GM19372 (cell line): ENCODE results near the gene NOTCH4.

ENCODE experiments used
- ATAC-seq: cut with Tn5 transposase; IDR thresholded peaks from one replicate; pipeline ENCODE4 v1.9.1; 2021; ENCODE audit warnings: mild to moderate bottlenecking, low read depth, moderate library complexity; ENCODE audit not compliant: unreplicated experiment

NOTCH4 gene

GRCh38 chr6:32183030-32183429 is 40.8 kb downstream of the NOTCH4 start:
- ATAC-seq = no peak

DNA sequence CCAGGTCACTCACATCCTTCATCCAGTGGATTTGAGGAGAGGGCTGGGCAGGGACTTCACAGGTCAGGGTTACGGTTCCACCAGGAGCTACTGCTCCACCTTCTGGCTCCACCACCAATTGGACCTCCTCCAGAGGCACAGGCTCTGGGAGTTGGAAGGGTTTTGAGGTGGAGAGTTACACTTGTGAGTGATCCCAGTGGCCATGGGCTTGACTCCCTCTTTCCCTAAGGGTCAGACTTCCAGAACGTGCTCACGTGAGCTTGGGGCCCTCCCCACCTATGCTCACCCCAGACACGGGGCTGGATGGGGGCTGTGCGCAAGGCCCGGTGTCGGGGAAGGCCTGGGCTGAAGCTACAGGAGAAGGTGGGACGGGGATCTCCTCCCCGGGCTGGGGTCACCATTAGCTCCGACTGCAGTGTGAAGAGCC is 41.3 kb downstream of the NOTCH4 start:
- no peak for ATAC-seq

GRCh38 chr6:32181915-32182529 is 41.8 kb downstream of the NOTCH4 start:
- ATAC-seq = no peak

DNA sequence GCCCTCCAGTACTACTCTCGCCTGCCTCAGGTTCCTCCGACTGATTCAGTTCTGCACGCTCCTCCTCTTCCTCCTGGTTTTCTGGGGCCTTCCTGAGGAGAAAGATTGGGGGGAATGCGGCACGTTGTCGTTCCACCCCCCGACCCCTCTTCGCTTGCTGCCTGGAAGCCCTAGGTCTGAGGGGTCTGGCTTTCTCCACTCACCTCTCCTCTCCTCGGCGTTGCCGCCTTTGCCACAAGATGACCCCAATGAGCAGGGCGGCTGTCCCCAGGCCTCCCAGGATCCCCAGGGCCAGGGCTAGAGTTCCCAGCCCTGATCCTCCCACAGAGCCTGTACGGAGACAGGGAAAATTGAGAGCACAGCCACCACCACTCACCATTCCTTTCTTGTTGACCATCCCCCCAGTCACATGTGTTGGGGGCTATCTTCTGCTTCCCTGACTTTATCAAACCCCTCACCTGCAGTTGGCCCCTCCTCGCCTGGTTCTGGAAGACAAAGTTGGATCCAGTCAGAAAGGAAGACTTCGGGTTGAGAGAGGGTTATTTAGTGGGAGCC is 42.6 kb downstream of the NOTCH4 start:
- ATAC-seq = no peak

DNA sequence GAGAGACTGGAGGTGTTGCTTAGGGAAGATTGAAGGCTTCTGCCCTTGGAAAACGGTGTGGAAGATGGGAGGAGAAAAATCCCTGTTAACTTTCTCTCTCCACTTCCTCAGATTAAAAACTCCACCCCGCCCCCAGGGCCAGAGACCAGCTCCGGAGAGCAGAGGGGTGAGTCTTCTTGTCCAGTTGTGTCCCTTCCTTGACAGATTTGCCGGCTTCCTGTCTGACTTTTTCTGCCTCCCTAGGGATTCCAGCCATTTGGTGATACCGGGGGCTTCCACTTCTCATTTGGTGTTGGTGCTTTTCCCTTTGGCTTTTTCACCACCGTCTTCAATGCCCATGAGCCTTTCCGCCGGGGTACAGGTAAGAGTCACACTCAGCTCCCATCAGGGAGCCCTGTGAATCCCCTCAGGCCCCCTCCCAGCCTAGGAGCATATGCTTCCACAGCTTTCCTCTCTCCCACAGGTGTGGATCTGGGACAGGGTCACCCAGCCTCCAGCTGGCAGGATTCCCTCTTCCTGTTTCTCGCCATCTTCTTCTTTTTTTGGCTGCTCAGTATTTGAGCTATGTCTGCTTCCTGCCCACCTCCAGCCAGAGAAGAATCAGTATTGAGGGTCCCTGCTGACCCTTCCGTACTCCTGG is 44.0 kb downstream of the NOTCH4 start:
- ATAC-seq = no peak

DNA sequence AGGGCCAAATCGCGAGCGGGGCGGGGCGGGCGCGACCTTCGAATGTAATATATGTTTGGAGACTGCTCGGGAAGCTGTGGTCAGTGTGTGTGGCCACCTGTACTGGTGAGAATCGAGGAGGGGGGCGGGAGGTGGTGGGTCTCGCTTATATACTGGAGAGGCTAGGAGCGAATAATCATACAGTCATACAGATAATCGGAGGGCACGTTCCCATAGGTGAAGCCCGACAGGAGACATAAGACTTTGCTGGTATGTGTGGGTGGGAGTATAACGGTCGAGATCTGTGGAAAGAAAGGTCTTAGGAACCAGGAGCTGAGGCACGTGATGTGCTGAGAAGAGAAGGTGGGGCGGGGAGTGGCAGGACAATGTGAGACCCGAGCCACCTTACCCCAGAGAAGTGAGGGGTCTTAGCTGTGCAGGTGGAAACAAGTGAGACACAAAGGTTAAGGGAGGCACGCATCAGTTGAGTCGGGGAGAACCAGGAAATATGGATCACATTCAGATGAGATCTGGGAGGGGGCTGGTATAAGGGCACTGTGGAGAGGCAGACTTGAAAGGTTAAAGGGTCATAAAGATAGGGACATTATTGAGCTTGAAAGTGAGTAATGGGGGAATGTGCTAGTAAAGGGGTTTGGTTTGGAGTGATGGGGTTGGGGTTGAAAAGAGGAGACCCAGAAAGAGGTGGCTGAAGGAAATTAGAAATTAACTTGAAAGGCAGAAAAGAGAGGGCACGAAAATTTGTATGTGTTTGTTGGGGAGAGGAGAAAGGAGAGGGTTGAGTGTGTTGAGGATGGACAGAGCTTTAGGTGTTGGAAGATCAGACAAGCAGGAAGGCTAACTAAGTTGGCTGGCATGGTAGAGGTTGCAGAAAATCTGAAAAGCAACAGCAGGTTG is 45.1 kb downstream of the NOTCH4 start:
- ATAC-seq = no peak

GRCh38 chr6:32177788-32178546 is 45.9 kb downstream of the NOTCH4 start, which contains the start of gene RNF5:
TSS of gene RNF5 (plus strand) at chr6:32178405. CDS start at chr6:32178512, 107 bp downstream.
- peak; percentile 81 for ATAC-seq

DNA sequence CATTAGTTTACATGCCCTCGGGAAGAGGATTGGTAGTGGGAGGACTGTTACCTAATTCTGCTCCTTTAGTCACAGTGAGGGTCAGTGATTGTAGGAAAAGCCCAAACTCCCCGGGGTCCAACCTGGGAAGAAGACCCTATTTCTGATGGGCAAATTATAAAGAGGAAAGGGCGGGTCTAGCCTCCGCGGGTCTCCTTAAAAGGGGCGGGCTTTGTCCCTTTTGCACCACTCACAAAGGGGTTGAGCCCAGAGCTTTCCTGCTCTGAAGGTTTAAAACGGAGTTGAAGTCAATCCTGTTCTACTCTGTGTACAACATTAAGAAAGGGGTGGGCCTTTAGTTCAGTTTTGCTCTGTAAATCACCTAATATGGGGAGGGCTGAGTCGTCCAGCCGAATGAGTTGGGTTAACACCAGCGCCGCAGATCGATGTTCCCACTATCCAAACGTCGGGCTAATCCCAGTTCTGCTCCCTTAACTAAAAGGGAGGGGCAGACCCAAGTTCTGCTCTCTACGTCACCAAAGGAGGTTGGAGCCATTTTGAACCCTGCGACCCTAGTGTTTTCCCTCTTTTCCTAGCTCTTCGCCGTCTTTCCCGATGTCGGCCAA is 46.6 kb downstream of the NOTCH4 start:
- ATAC-seq = no peak

DNA sequence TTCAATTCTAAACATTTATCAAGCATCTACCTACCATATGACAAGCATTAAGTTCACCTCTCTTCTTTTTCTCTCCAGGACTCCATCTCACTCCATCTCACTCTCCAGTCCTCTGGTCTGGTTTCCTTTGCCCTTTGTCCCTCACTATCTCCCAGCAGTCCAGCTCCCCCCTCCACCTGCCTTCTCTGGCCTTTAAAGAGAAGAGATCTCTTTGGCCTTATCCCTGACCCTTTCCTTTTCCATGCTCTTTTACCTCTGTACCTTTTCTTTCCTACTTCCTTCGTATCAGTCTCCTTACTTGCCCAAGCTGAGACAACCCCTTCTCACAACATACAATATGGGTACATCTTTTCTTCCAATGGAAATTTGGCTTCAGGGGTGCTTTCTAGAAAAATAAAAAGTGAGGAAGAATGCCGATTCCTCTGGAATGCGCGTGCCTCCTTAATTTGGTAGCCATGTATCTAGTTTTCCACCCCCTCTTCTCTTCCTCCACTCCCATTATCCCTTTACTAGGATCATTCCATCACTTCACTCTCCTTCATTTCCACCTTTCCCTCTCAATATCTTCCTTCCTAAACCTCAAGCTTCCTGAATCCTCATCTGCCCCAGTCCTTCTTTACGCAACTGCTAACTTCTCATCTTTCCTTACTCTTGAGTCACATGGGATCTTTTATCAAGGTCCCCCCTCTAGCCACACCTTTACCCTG is 47.2 kb downstream of the NOTCH4 start:
- ATAC-seq = no peak

- no peak for ATAC-seq
Observed at GRCh38 chr6:32175711-32176475, 48.0 kb downstream of the NOTCH4 start, which contains the start of gene AGPAT1. TSS of gene AGPAT1 (minus strand) at chr6:32176084. CDS start at chr6:32171496, 4,588 bp downstream.

DNA sequence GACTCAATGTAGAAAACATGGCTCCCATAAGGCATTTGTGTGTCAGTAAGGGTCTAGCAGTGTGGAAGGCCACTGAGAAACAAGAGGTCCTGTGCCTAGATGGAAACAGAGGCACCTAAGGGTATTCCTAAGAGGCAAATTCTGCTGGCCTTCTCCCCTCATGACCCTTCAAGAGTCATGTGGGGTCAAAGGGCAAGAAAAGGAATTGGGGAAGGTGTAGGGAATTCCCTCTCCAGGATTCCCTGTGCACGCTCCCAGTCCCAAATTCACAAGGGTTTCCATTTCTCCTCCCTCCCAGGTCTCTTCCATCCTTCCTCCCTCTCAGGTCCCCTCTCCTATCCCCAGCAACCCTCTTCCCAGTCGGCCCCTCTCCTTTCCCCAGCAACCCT is 48.6 kb downstream of the NOTCH4 start:
- no peak for ATAC-seq

GRCh38 chr6:32174416-32174815 is 49.5 kb downstream of the NOTCH4 start:
- ATAC-seq = no peak

GRCh38 chr6:32173051-32173727 is 50.7 kb downstream of the NOTCH4 start:
- no peak for ATAC-seq

GRCh38 chr6:32171234-32171633 is 52.6 kb downstream of the NOTCH4 start:
- ATAC-seq = no peak

DNA sequence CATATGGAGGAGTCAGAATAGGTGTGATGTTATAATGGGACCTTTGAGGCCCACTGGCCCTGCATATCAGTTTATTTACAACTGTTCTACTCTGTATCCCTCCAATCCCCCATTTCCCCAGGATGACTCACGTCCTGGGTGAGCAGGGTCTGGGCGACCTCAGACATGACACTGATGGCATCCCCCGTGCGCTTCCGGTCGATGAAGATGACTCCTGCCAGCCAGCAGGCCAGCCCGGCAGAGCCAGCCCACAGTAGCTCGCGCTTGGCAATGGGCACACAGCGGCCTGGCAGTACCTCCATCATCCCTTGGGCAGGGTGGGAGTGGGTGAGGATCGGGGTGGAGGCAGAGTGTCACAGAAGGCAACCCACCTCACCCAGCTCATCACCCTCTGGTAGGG is 53.6 kb downstream of the NOTCH4 start:
- ATAC-seq = no peak

- ATAC-seq = no peak
Observed at GRCh38 chr6:32168807-32169591, 54.9 kb downstream of the NOTCH4 start.

GRCh38 chr6:32168350-32168749 is 55.5 kb downstream of the NOTCH4 start:
- no peak for ATAC-seq
